SU-DHL-6 (cell line): ENCODE measurements around the gene LRRFIP1.

Experiments
- H2AFZ ChIP-seq: fragments of 200-600 bp; sonication (generic); 2 replicates; pipeline ENCODE4 v1.6.1; 2014; ENCODE audit warnings: low read depth, mild to moderate bottlenecking, moderate library complexity, mixed read lengths, antibody characterized with exemption, low read length; ENCODE audit not compliant: severe bottlenecking
- H3F3A ChIP-seq: fragments of 200-600 bp; shearing (Covaris generic); 2 replicates; pipeline ENCODE4 v1.6.0; 2016; ENCODE audit warnings: antibody characterized with exemption, mild to moderate bottlenecking; ENCODE audit not compliant: insufficient read depth
- H3K27ac ChIP-seq: fragments of 200-600 bp; sonication (generic); 2 replicates; pipeline ENCODE4 v1.5.1; 2016; ENCODE audit warnings: low read depth, mild to moderate bottlenecking, low read length, moderate library complexity, mixed read lengths
- H3K27me3 ChIP-seq: fragments of 200-600 bp; sonication (generic), shearing (Covaris generic); 2 replicates; pipeline ENCODE4 v1.6.0; 2014; ENCODE audit warnings: mild to moderate bottlenecking, low read length
- H3K36me3 ChIP-seq: fragments of 200-600 bp; sonication (generic); 2 replicates; pipeline ENCODE4 v1.6.1; 2014; ENCODE audit warnings: mild to moderate bottlenecking, low read length, mixed read lengths
- H3K4me2 ChIP-seq: fragments of 300-600, 200-600 bp; shearing (Covaris generic), sonication (generic); 2 replicates; pipeline ENCODE4 v1.6.0; 2014; ENCODE audit warnings: low read length, low read depth, mild to moderate bottlenecking; ENCODE audit not compliant: poor library complexity, severe bottlenecking
- H3K4me3 ChIP-seq: fragments of 200-600 bp; sonication (generic); 2 replicates; pipeline ENCODE4 v1.5.1; 2014; ENCODE audit warnings: antibody characterized with exemption, low read length, mild to moderate bottlenecking, mixed read lengths; ENCODE audit not compliant: insufficient read depth, poor library complexity, severe bottlenecking
- H3K79me2 ChIP-seq: fragments of 200-600 bp; sonication (generic); 2 replicates; pipeline ENCODE4 v1.6.1; 2014; ENCODE audit warnings: mild to moderate bottlenecking, low read length, moderate library complexity; ENCODE audit not compliant: insufficient read depth
- H3K9ac ChIP-seq: fragments of 200-600 bp; sonication (generic); 2 replicates; pipeline ENCODE4 v1.7.0; 2014; ENCODE audit warnings: mild to moderate bottlenecking, low read length
- H3K9me2 ChIP-seq: fragments of 200-600 bp; sonication (generic); replicated peaks from 2 replicates; pipeline ENCODE4 v1.6.1; 2014; ENCODE audit warnings: low read length; ENCODE audit not compliant: insufficient read depth
- H3K9me3 ChIP-seq: fragments of 200-600 bp; sonication (generic); 2 replicates; pipeline ENCODE4 v1.6.1; 2014; ENCODE audit warnings: low read length, mixed read lengths; ENCODE audit not compliant: insufficient read depth
- H4K20me1 ChIP-seq: fragments of 200-600 bp; sonication (generic); 2 replicates; pipeline ENCODE4 v1.6.1; 2014; ENCODE audit warnings: low read depth, mild to moderate bottlenecking, antibody characterized with exemption, low read length, moderate library complexity, mixed read lengths
- CTCF ChIP-seq: fragments of 200-600 bp; sonication (generic); IDR thresholded peaks from one replicate; pipeline ENCODE4 v1.5.1; 2017; ENCODE audit warnings: antibody characterized with exemption, mild to moderate bottlenecking, low read length, moderate library complexity; ENCODE audit not compliant: insufficient read depth, poor library complexity, severe bottlenecking
- EZH2phosphoT487 ChIP-seq: fragments of 200-600 bp; sonication (generic), shearing (Covaris generic); conservative IDR thresholded peaks from 2 replicates; pipeline ENCODE4 v1.6.1; 2018; ENCODE audit warnings: mild to moderate bottlenecking, antibody characterized with exemption, low read length, moderate library complexity, mixed read lengths

The LRRFIP1 gene

GRCh38 chr2:237680702-237681478, 53.5 kb downstream of the LRRFIP1 start:
- peaks cover under 1% of the 10 kb centered on the region; the same call in 1 of the 2 replicates for H3F3A ChIP-seq
- no peak overlapping the region for H3K27ac ChIP-seq
- H3K9me3 ChIP-seq, result no peaks in the 10 kb centered on the region
- no peaks in the 10 kb centered on the region for H3K27me3 ChIP-seq
- H3K4me2 ChIP-seq, result no peak overlapping the region
- no peak overlapping the region for H3K4me3 ChIP-seq
- H3K9ac ChIP-seq, result no peak overlapping the region
- no peaks in the 10 kb centered on the region for H3K36me3 ChIP-seq
- TF ChIP-seq EZH2phosphoT487 (no peak), CTCF (no peak)
- no peak overlapping the region for H2AFZ ChIP-seq
- no peaks in the 10 kb centered on the region for H3K9me2 ChIP-seq
- no peaks in the 10 kb centered on the region for H4K20me1 ChIP-seq
- H3K79me2 ChIP-seq, result no peaks in the 10 kb centered on the region

GRCh38 chr2:237682151-237682550, 54.8 kb downstream of the LRRFIP1 start:
- Histone ChIP-seq H3K27me3 (no peaks in the 10 kb centered on the region), H3K9me3 (no peaks in the 10 kb centered on the region), H3K27ac (no peak overlapping the region), H3K4me2 (no peak overlapping the region), H3K9me2 (no peaks in the 10 kb centered on the region), H4K20me1 (no peaks in the 10 kb centered on the region), H3K79me2 (no peaks in the 10 kb centered on the region), H3F3A (no peaks in the 10 kb centered on the region), H3K9ac (no peak overlapping the region), H3K4me3 (no peak overlapping the region), H2AFZ (no peak overlapping the region), H3K36me3 (no peaks in the 10 kb centered on the region)
- no peak for TF ChIP-seq CTCF

DNA sequence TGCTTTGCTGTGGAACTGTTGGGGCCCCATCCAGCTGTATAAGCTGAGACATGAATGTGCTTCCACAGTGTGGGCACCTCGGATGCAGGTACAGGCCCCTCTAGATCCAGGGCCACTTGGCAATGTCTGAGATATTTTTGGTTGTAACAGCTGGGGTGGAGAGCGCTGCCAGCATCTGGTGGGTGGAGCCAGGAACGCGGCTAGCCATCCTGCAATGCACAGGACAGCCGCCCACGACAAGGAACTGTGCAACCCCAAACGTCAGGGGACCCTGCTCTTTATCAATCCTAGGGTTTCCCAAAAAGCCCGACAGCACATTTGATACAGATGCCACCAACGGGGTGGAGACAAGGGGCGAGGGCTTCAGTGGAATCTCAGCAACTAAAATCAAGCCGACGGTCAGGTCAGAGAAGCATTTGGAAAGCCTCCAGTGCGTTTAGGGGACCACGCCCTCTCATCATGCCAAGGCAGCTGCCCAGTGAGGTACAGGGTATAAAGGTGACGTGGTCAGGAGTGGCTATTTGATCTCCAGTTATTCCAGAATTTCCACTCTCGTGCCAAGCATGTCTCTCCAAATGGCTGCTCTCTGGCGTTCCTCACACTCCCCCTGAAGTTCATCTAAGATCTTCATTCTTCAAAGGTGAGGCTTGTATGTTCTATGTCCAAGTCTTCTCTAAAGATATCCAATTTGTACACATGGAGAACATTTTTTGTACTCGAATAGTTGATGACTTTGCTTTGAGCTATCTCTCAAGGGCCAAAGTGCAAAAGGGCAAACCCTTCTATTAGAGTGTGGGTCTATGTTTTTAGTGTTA, 55.7 kb downstream of the LRRFIP1 start:
- Histone ChIP-seq H4K20me1 (no peaks in the 10 kb centered on the region), H3K9ac (no peak overlapping the region), H3K4me3 (no peak overlapping the region), H3K27me3 (no peaks in the 10 kb centered on the region), H3K27ac (no peak overlapping the region), H3K9me2 (no peaks in the 10 kb centered on the region), H3K4me2 (no peak overlapping the region), H3K36me3 (no peaks in the 10 kb centered on the region), H3K79me2 (no peaks in the 10 kb centered on the region), H2AFZ (no peak overlapping the region), H3K9me3 (no peaks in the 10 kb centered on the region), H3F3A (no peaks in the 10 kb centered on the region)
- TF ChIP-seq CTCF (no peak), EZH2phosphoT487 (no peak)
